Measurements from ENCODE around the gene PARP6.

- TF ChIP-seq CTCF (conservative IDR thresholded peaks at IDR 0.05): no peak
- no peak for TF ChIP-seq EZH2 (IDR thresholded peaks at IDR 0.05; ENCODE audit: low read depth)
Measured at GRCh38 chr15:72278737-72279136, 6.4 kb upstream of the PARP6 start.
